ENCODE data around the gene MVB12B. TPM values are rescaled to one million over a fixed set of nuclear protein-coding genes. Genes with fewer than 3 reads are reported as not detected.

MVB12B gene
- total RNA-seq, 2 donors from 2014 or later, result 18.6 to 19.7 TPM

DNA sequence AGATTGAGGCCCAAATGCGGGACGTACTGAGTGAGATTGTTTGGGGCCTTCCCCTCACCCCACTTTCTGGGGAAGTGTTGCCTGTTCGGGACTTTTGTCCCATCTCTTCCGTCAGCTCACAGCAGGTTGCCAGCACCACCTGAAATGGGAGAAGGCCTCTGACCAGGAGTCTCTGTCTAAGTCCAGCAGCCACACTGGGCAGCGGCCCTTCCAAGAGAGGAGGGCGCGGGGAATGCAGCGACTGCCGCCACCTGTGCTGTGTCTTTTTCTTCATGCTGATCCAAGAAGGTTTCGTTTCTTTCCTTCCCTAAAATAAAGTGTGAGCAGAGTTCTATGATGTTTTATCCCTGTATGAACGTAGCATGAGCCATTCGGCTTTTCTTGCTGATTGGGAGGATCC lies 152.9 kb downstream of the MVB12B start:
- no peak overlapping the region for H3K4me3 ChIP-seq (ENCODE audit: low read length)
- Mint-ChIP-seq H3K4me1 (no peaks in the 10 kb centered on the region), H3K27ac (no peak overlapping the region), H3K9me3 (no peaks in the 10 kb centered on the region), H3K27me3 (ENCODE audit: insufficient read depth) (no peaks in the 10 kb centered on the region), H3K4me3 (no peak overlapping the region), H3K36me3 (ENCODE audit: low read depth) (peaks cover 10% of the 10 kb centered on the region)
- H3K4me1 ChIP-seq (ENCODE audit: control insufficient read depth, insufficient read depth, low read length), result no peaks in the 10 kb centered on the region
- H3K9me3 ChIP-seq (ENCODE audit: control insufficient read depth, low read length), result no peaks in the 10 kb centered on the region
- no peaks in the 10 kb centered on the region for H3K27me3 ChIP-seq (ENCODE audit: control insufficient read depth, insufficient read depth, low read length, poor library complexity, severe bottlenecking)
- DNase-seq, result no peak
- H3K36me3 ChIP-seq (ENCODE audit: control insufficient read depth, insufficient read depth, low read length), result no peaks in the 10 kb centered on the region
- no peak overlapping the region for H3K9ac ChIP-seq (ENCODE audit: extremely low read depth, low read length, poor library complexity, severe bottlenecking)
- no peak overlapping the region for H3K27ac ChIP-seq (ENCODE audit: low read depth, low read length)
- TF ChIP-seq, protein P1, sequence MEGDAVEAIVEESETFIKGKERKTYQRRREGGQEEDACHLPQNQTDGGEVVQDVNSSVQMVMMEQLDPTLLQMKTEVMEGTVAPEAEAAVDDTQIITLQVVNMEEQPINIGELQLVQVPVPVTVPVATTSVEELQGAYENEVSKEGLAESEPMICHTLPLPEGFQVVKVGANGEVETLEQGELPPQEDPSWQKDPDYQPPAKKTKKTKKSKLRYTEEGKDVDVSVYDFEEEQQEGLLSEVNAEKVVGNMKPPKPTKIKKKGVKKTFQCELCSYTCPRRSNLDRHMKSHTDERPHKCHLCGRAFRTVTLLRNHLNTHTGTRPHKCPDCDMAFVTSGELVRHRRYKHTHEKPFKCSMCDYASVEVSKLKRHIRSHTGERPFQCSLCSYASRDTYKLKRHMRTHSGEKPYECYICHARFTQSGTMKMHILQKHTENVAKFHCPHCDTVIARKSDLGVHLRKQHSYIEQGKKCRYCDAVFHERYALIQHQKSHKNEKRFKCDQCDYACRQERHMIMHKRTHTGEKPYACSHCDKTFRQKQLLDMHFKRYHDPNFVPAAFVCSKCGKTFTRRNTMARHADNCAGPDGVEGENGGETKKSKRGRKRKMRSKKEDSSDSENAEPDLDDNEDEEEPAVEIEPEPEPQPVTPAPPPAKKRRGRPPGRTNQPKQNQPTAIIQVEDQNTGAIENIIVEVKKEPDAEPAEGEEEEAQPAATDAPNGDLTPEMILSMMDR (conservative IDR thresholded peaks at IDR 0.05), result no peak
- WGBS, 2 experiments (ENCODE audit: insufficient coverage in 1 of 2, insufficient read length in 1 of 2), result 93 to 96% methylated on average over 11 to 12 of the region's 12 CpGs

DNA sequence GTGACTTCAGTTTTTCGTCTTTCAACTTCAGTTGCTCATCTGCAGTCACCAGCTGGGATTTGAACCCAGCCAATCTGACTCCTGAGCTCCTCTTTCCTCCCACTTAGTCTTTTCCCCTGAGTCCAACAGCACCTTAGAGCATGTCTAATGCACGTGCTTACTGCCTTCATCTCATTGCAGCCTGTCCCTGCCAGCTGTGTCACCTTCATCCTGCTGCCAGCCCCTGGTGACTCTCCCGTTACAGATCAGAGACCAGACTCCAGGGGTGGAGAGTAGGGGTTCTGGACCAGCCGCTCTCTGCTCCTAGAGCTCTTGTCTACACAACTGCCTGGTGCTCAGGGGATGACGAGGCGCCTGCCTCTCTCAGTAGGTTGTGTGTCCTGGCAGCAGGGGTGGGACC lies 154.2 kb downstream of the MVB12B start:
- Histone ChIP-seq H3K9ac (ENCODE audit: extremely low read depth, low read length, poor library complexity, severe bottlenecking) (no peak overlapping the region), H3K27me3 (ENCODE audit: control insufficient read depth, insufficient read depth, low read length, poor library complexity, severe bottlenecking) (no peaks in the 10 kb centered on the region), H3K4me1 (ENCODE audit: control insufficient read depth, insufficient read depth, low read length) (no peaks in the 10 kb centered on the region), H3K36me3 (ENCODE audit: control insufficient read depth, insufficient read depth, low read length) (no peaks in the 10 kb centered on the region), H3K27ac (ENCODE audit: low read depth, low read length) (no peak overlapping the region), H3K4me3 (ENCODE audit: low read length) (no peak overlapping the region), H3K9me3 (ENCODE audit: control insufficient read depth, low read length) (no peaks in the 10 kb centered on the region)
- H3K27me3 Mint-ChIP-seq (ENCODE audit: insufficient read depth), result no peaks in the 10 kb centered on the region
- WGBS, 2 experiments (ENCODE audit: insufficient coverage in 1 of 2, insufficient read length in 1 of 2), result 73 to 78% methylated on average over 5 to 6 of the region's 6 CpGs
- H3K4me1 Mint-ChIP-seq, result no peaks in the 10 kb centered on the region
- H3K27ac Mint-ChIP-seq, result no peak overlapping the region
- TF ChIP-seq, protein P1 (conservative IDR thresholded peaks at IDR 0.05), result no peak
- H3K4me3 Mint-ChIP-seq, result no peak overlapping the region
- H3K9me3 Mint-ChIP-seq, result no peaks in the 10 kb centered on the region
- H3K36me3 Mint-ChIP-seq (ENCODE audit: low read depth), result peaks cover 9% of the 10 kb centered on the region
- DNase-seq, result no peak

DNA sequence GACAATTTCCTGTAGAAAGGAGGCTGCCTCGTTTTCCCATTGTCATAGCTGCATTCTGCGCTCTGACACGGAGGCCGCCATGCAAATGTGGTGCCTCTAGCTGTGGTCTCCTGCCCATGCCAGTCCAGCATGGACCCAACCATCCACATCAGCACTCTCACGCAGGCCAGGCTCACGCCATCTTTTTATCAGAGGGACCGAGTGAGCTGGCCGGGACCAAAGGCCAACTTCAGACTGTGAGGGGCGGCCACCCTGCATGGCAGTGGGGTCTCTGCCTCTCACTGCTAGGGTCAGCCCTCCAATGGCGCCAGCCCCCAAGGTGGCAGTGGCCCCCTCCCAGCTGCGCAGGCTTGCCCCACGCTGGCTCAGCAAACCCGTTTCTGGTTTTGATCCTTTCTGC lies 155.2 kb downstream of the MVB12B start:
- Mint-ChIP-seq H3K9me3 (no peaks in the 10 kb centered on the region), H3K27ac (no peak overlapping the region), H3K27me3 (ENCODE audit: insufficient read depth) (no peaks in the 10 kb centered on the region), H3K4me3 (no peak overlapping the region), H3K4me1 (no peaks in the 10 kb centered on the region), H3K36me3 (ENCODE audit: low read depth) (peaks cover 5% of the 10 kb centered on the region)
- no peaks in the 10 kb centered on the region for H3K27me3 ChIP-seq (ENCODE audit: control insufficient read depth, insufficient read depth, low read length, poor library complexity, severe bottlenecking)
- no peak overlapping the region for H3K4me3 ChIP-seq (ENCODE audit: low read length)
- peak overlapping the region; percentile 35 for H3K27ac ChIP-seq (ENCODE audit: low read depth, low read length)
- no peak overlapping the region for H3K9ac ChIP-seq (ENCODE audit: extremely low read depth, low read length, poor library complexity, severe bottlenecking)
- H3K4me1 ChIP-seq (ENCODE audit: control insufficient read depth, insufficient read depth, low read length), result no peaks in the 10 kb centered on the region
- H3K36me3 ChIP-seq (ENCODE audit: control insufficient read depth, insufficient read depth, low read length), result no peaks in the 10 kb centered on the region
- DNase-seq, result no peak
- H3K9me3 ChIP-seq (ENCODE audit: control insufficient read depth, low read length), result no peaks in the 10 kb centered on the region
- TF ChIP-seq, protein P1 (conservative IDR thresholded peaks at IDR 0.05), result no peak
- WGBS, 2 experiments (ENCODE audit: insufficient coverage in 1 of 2, insufficient read length in 1 of 2), result 87 to 91% methylated on average over 11 to 13 of the region's 13 CpGs

All from endodermal cell (in vitro differentiated cells).